RCC 7860 (cell line): ENCODE measurements around the gene TACO1.

Experiments
- DNase-seq: peaks from one replicate; pipeline ENCODE4 v3.0.0-alpha.2; 2015; ENCODE audit warnings: low spot score
- FAIRE-seq: peaks from 2 replicates; lab custom pipeline; 2012; peaks lifted over from hg19 to GRCh38; lab: Jason Lieb, UNC

Gene TACO1

GRCh38 chr17:63598281-63598680 lies 2.4 kb upstream of the TACO1 start:
- FAIRE-seq, result no peak
- DNase-seq, result no peak

GRCh38 chr17:63601439-63602371 lies 1.0 kb downstream of the TACO1 start:
- FAIRE-seq (no peak), DNase-seq (no peak)

DNA sequence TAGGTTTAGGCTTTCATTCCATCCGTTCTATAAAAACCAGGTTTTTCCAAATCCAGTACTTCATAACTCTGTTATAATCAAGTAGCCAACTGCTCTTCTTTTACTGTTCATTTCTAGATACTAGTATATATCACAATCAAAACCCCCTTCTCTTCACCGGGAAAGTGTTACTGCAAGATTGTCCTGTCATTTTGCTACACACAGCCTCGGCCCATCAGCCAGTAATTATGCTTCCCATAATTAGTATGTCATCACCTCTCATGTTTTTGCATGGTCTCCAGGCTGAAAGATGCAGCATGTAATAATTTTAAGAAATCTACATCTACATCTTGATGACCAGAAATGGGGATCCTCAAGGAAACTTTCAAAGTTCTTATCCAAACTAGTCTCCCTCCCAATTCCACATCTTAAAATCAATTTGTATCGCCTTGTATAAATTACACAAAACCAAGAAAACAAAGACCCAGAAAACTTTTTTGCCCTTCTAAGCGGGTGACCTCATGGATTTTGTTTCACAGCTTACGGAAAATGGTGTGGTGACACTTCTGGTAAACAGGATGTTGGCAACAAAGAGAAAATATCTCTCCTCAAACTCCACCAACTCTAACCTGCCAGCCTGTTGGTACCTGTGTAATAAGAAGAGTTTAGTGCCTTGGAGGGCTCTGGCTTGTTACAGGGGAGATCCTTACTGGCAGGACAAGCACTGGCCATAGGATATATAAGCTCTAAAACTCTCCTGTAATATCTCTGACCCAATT lies 9.3 kb downstream of the TACO1 start:
- no peak for FAIRE-seq
- DNase-seq, result no peak

DNA sequence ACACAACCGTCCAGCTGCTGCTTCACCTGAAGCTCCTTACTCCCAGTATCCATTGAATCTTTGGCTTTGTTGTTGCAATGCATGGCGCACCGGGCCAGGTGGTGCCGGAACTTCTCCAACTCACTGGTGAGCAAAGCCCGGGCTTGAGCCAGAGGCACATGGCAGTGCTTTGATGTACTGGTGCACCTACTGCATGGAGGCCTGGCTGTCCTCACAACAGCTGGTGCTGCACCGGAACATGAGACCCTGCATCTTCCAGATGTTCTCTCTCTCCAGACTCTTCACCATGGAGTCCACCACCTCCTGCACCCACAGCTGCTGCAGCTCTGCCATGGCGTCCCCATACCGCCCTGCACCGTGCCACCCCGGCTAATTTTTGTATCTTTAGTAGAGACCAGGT lies 10.2 kb downstream of the TACO1 start:
- FAIRE-seq, result no peak
- no peak for DNase-seq

DNA sequence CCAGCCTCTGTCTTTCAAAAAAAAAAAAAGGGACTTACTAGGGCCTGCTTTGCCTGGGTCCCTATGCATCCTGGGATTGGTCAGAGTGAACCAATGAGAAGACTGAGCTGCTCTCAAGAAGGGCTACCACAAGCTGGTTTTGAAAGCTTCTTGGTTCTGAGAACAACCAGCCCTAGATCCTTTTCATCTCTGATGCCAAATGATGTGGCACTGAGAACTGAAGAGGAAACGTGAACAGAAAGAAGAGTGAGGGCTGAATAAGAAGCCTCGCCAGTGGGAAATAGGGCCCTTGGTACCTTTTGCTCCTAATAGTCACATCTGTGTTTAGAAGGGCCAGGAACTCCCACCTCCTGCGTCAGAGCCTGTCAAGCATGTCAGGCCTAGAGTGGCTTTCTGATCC lies 10.7 kb downstream of the TACO1 start:
- FAIRE-seq (no peak), DNase-seq (no peak)

DNA sequence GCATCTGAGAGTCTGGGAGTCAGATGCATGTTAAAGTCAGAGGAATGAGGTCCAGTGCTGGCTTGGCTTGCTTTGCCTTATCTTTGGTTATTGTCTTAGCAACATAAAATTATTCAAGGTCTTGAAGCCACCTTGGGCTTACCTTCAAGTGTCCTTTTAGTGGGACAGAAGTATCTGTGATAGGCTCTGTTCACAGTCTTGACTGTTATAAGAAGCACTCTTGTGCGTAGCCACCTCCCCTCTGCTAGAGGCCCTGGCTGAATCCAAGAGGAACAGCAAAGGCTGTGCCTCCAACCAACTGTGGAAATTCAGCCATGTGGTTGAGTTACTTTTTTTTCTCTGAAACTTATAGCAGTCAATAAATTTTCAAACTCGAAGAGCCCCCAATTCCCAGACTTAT lies 13.0 kb downstream of the TACO1 start:
- DNase-seq (no peak), FAIRE-seq (no peak)

DNA sequence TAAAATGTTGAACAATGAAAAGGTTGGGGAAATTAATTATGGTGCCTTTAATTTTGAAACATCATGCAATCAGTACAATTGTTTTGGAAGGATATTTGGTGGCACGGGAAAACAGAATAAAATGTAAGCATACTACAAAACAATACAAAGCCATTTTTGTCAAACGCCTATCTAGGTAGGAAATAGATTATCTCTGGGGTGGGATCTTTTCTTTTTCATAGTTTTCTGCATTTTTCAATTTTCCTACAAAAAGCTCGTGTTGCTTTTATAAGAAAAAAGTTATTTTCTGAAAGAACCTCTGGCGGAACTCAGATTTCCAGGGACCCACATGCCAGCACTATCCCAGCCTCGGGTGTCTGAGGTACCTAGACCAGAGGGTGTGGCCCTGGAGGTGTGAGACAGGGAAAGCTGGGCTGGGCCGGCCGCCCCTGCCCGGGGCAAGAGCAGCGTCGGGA lies 20.6 kb downstream of the TACO1 start:
- no peak for DNase-seq
- FAIRE-seq, result no peak

DNA sequence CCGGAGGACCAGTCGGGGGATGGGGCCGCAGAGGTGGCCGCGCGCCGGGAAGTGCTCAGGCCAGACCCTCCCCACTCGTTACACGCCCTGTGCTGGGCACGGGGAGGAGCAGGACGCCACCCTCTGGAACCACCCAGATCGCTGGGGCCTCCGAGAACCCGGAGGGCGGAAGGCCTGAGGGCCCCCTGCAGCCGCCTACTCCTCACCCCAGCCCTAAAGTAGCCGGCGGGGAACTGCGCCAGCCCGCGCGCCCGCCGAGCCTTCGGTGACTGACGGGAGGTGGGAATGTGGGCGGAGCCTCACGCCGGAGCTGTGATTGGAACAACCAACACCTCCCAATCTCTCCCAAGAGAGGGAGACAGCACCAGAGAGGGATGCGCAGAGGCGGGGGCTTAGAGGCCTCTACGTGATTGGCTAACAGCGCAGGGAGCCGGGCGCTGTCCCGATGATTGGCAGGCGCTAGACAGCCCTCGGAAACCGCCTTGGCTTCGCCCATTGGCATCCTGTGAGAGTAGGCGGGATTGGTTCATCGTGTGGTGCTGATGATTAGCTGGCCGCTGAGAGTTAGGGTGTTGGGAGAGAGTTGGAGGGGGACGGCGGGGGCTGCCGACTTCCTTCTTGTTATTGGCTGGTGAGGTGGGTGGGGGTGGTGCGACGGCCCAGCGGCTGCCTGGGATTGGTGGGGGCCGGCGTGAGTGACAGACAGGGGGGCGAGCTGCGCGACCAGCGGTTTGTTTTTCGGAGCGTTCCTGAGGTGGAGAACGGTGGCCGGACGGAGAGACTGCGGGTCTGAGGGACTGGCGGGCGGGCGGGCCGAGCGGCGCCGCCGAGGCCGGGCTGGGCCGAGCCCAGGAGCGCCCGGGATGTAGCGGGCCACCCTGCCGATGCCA lies 21.2 kb downstream of the TACO1 start, which contains the start of gene MAP3K3:
MAP3K3 (plus strand) TSS at position 734 of the 890 bp plus-strand sequence. CDS start 343 bp downstream, outside the sequence.
- FAIRE-seq (peak; percentile 93), DNase-seq (peak; percentile 100)

DNA sequence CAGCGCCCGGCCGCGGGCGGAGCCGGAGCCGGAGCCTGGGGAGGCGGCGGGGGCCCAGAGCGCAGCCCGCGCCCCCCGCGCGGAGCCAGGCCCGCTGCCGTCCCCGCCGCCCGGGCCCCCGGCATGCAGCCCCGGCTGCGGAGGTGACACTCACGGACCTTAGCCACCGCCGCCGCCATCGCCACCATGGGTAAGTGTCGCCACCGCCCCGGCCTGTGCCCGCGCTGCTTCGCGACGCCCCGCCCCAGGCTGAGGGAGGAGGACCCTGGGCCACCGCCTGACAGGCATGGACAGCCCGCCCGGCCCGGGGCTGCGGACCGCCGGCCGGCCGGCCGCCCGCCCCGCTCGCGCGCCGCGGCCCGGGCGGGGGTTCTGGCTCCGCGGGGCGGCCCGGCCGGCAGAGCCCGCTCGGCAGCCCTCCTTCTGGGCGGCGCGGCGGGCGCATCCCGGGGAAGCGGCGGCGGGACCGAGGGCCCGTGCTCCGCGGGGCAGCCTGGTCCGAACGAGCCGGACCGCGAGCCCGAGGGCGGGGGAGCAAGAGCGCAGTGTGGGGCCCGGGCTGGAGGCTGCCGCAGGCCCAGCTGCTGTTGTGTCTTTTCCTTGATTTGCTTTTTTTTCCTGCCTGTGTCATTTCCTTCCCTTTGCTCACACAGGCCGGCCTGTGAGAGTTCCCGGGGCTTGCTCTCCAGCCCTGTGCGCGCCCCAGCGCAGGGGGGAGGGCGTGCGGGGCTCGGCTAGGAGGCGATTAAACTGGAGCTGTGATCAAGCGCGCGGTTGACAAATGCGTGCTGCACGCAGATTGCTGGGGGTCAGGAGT lies 22.1 kb downstream of the TACO1 start:
- FAIRE-seq, result no peak

DNA sequence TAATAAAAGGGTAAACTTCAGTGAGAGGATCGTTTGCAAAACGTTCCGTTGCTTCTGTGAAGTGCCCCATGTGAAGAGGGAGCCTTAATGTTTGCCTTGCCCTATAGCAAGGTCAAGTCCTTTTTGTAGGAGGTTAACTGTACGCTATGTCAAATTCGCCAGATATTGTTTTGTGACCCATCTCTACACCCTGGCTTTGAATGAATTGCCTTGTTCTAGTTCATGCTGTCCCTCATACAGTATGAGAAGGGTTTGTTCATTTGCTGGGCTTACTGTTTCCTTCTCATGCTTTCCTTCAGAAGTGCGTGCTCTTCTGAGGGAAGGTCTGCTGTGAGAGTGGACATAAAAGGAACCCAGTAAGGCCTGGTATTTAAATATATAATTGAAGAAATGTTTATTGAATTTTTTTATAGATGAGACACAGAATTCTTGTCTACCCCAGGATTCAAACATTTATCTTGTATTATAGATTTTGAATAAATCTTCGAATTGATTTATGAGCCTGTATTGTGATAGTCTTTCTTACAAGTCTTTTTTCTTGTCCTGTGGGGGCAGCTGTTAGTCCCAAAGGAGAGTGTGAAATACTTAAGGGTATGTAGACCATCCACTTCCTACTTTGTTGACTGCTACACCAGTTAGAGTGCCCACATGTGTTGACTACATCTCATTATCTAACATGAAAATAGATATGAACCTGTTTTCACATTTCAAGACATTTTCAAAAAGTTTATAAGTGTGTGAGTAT lies 23.3 kb downstream of the TACO1 start:
- DNase-seq (no peak), FAIRE-seq (no peak)

More for the DNA sequence above, 22.1 kb downstream of the TACO1 start:
- DNase-seq, result peak; percentile 40

- DNase-seq (no peak), FAIRE-seq (no peak)
Observed at GRCh38 chr17:63624531-63624880, 23.8 kb downstream of the TACO1 start.

DNA sequence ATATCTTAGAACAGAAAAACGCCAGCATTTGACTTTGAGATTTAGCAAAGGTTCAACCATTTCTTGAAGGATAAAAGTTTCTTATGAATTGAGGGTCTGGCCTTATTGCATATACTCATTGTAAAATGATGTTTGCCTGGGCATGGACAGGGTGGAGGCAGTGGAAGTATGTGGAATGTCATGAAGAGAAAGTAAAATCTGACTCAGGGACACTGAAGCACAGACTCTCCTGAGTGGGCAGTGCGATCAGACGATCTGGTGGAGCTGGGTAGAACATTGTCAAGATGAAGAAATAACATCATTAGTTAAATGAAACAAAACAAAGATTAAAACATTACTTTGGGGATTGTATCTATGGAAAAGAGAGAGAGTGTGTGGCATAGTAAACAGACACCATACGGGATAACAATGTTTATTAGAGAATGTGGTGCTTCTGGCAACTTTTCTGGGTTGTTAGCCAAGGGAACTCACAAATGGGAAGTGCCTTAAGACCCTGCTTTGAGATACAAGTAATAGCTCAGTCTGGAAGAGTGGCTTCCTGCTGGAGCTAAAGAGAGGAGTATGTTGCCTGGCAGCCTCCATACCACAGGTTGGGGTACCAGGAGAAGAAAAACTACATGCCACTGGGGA lies 26.0 kb downstream of the TACO1 start:
- DNase-seq, result no peak
- FAIRE-seq, result no peak

GRCh38 chr17:63629627-63630026 lies 28.9 kb downstream of the TACO1 start:
- DNase-seq (no peak), FAIRE-seq (no peak)

DNA sequence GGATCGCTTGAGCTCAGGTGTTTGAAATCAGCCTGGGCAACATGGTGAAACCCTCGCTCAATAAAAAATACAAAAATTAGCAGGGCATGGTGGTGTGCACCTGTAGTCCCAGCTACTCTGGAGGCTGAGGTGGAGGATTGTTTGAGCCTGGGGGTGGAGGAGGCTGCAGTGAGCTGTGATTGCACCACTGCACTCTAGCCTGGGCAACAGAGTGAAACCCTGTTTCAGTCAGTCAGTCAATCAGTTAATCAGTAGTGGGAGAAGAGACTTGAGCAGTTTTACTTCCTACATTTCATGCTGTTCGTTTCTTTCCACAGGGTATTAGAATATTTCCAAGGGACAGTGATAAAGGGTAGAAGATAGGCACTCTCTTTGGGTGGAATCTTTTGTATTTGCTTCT lies 30.4 kb downstream of the TACO1 start:
- FAIRE-seq (no peak), DNase-seq (no peak)

DNA sequence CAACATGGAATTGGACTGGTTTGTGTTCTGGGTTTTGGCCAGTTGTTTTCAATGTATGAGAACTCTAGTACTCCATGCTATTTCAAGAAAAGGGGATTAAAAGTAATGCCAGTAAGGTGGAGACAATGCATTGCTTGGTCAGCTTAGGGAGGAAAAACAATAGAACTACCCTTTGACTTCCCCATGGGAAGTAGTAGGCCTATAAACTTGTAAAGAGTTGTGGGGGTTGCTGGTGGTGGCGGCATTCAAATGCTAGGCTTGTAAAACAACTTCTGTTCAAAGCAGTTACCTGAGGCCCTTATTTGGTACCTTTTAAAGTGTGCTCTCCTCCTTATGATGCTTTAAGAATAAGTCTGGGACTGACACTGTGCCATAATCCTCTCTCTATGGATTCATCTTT lies 30.9 kb downstream of the TACO1 start:
- FAIRE-seq (no peak), DNase-seq (no peak)

- no peak for DNase-seq
- FAIRE-seq, result no peak
Observed at GRCh38 chr17:63633742-63634141, 33.0 kb downstream of the TACO1 start.

GRCh38 chr17:63634163-63634562 lies 33.5 kb downstream of the TACO1 start:
- no peak for FAIRE-seq

GRCh38 chr17:63634816-63635215 lies 34.1 kb downstream of the TACO1 start:
- DNase-seq (no peak), FAIRE-seq (no peak)

More at GRCh38 chr17:63634163-63634562, 33.5 kb downstream of the TACO1 start:
- no peak for DNase-seq

DNA sequence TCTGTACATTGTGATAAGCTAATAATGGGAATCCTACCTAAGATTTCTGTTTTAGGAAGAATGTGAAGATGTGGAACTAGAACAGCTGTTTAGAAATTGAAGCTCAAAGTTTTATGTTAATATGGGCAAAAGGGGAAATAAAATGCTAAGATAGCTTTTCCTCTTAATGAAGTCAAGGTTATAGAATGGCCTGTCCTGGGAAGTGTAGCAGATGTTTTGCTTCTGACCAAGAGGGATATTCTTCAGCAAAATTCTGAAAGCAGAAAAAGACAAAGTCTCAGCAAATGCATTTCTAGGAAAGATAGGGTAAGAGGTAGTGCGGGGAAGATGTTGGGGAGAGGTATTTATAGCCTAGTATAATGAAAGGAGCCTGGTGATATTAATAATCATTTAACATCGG lies 34.6 kb downstream of the TACO1 start:
- FAIRE-seq, result no peak
- DNase-seq, result no peak
